Tongue (tissue), 2 donors: Measurements from ENCODE around the gene TMA7B. TPM values are rescaled to one million over a fixed set of nuclear protein-coding genes. Genes with fewer than 3 reads are reported as not detected.
"Not testable (repeated sequence)": the region's sequence is repeated elsewhere in the genome, so short reads cannot be mapped to it uniquely, and the experiment has no call there.

Experiments
- DNase-seq: peaks from one replicate; pipeline ENCODE4 v3.0.0-alpha.2; 2015
- total RNA-seq: library from RNA; depleted of rRNA; stranded (reverse); fragments of >200 nt; gene quantifications from one replicate; pipeline ENCODE4 v1.2.3, GENCODE V29; 2014

The TMA7B gene
- total RNA-seq, 1 donor from 2014 or later, result not detected

GRCh38 chr22:39984746-39985145, 24.5 kb downstream of the TMA7B start:
- no peak for DNase-seq

GRCh38 chr22:39985383-39986035, 25.3 kb downstream of the TMA7B start:
- DNase-seq, result no peak

GRCh38 chr22:39988386-39989114, 28.4 kb downstream of the TMA7B start:
- DNase-seq, result no peak

GRCh38 chr22:39989633-39990032, 29.4 kb downstream of the TMA7B start:
- DNase-seq, result no peak

GRCh38 chr22:39990686-39991085, 30.5 kb downstream of the TMA7B start:
- DNase-seq, result no peak

- no peak for DNase-seq
Measured at GRCh38 chr22:39991159-39991860, 31.1 kb downstream of the TMA7B start.

- DNase-seq, result no peak
Measured at GRCh38 chr22:39992088-39992826, 32.1 kb downstream of the TMA7B start.

- not testable (repeated sequence) for DNase-seq
Measured at GRCh38 chr22:39992894-39993293, 32.7 kb downstream of the TMA7B start.

- DNase-seq, result no peak
Measured at GRCh38 chr22:39994041-39994565, 33.9 kb downstream of the TMA7B start.

GRCh38 chr22:39994566-39995392, 34.6 kb downstream of the TMA7B start, which contains the start of gene FAM83F:
FAM83F (plus strand) TSS chr22:39994954; CDS start chr22:39995043, 89 bp downstream.
- DNase-seq, result peak; percentile 37

GRCh38 chr22:39995393-39996252, 35.4 kb downstream of the TMA7B start:
- DNase-seq, result no peak

GRCh38 chr22:39996732-39997131, 36.5 kb downstream of the TMA7B start:
- no peak for DNase-seq

GRCh38 chr22:39997421-39997820, 37.2 kb downstream of the TMA7B start:
- DNase-seq, result no peak

GRCh38 chr22:39997939-39998726, 37.9 kb downstream of the TMA7B start:
- DNase-seq, result peak; percentile 44

- no peak for DNase-seq
Measured at GRCh38 chr22:39999144-39999757, 39.1 kb downstream of the TMA7B start.

- DNase-seq, result no peak
Measured at GRCh38 chr22:40000171-40000570, 40.0 kb downstream of the TMA7B start.

- DNase-seq, result no peak
Measured at GRCh38 chr22:40001106-40001505, 40.9 kb downstream of the TMA7B start.

- DNase-seq, result peak; percentile 57
Measured at GRCh38 chr22:40001800-40002577, 41.8 kb downstream of the TMA7B start.
